Skeletal muscle satellite cell (primary cell): ENCODE results near the gene CIT.
"Not testable (repeated sequence)": the region's sequence is repeated elsewhere in the genome, so short reads cannot be mapped to it uniquely, and the experiment has no call there.

Experiments used
- H3K27me3 ChIP-seq: 2 replicates; pipeline ENCODE4 v1.7.0; 2013; ENCODE audit warnings: low read length; ENCODE audit not compliant: control insufficient read depth, insufficient read depth
- H3K36me3 ChIP-seq: 2 replicates; pipeline ENCODE4 v1.7.0; 2013; ENCODE audit warnings: mild to moderate bottlenecking, control low read depth, low read length; ENCODE audit not compliant: insufficient read depth
- H3K4me1 ChIP-seq: 2 replicates; pipeline ENCODE4 v1.7.0; 2013; ENCODE audit warnings: low read length; ENCODE audit not compliant: control insufficient read depth, insufficient read depth
- H3K4me2 ChIP-seq: 2 replicates; pipeline ENCODE4 v1.7.0; 2013; ENCODE audit warnings: mild to moderate bottlenecking, low read length
- H3K4me3 ChIP-seq: 2 replicates; pipeline ENCODE4 v1.7.0; 2013; ENCODE audit warnings: low read length
- H3K9ac ChIP-seq: 2 replicates; pipeline ENCODE4 v1.7.0; 2013; ENCODE audit warnings: mild to moderate bottlenecking, low read depth, low read length, moderate library complexity
- H3K9me3 ChIP-seq: replicated peaks from 2 replicates; pipeline ENCODE4 v1.7.0; 2013; ENCODE audit warnings: mild to moderate bottlenecking, control low read depth, low read length

Gene CIT

GRCh38 chr12:119660076-119660475, 217.0 kb downstream of the CIT start:
- no peaks in the 10 kb centered on the region for H3K9me3 ChIP-seq
- no peak overlapping the region for H3K4me2 ChIP-seq
- H3K4me1 ChIP-seq = no peaks in the 10 kb centered on the region
- H3K4me3 ChIP-seq = no peak overlapping the region
- H3K9ac ChIP-seq = no peak overlapping the region
- H3K36me3 ChIP-seq = no peaks in the 10 kb centered on the region
- H3K27me3 ChIP-seq = no peaks in the 10 kb centered on the region

GRCh38 chr12:119659289-119659897, 217.7 kb downstream of the CIT start:
- Histone ChIP-seq H3K9ac (no peak overlapping the region), H3K4me2 (no peak overlapping the region), H3K27me3 (no peaks in the 10 kb centered on the region), H3K4me1 (no peaks in the 10 kb centered on the region), H3K4me3 (no peak overlapping the region), H3K36me3 (no peaks in the 10 kb centered on the region), H3K9me3 (no peaks in the 10 kb centered on the region)

GRCh38 chr12:119658166-119658565, 219.0 kb downstream of the CIT start:
- not testable (repeated sequence) for H3K4me1 ChIP-seq, H3K4me3 ChIP-seq, H3K36me3 ChIP-seq, H3K9ac ChIP-seq, H3K27me3 ChIP-seq, H3K9me3 ChIP-seq, H3K4me2 ChIP-seq

GRCh38 chr12:119657001-119657400, 220.1 kb downstream of the CIT start:
- not testable (repeated sequence) for H3K4me2 ChIP-seq, H3K27me3 ChIP-seq, H3K9ac ChIP-seq, H3K4me3 ChIP-seq, H3K36me3 ChIP-seq, H3K9me3 ChIP-seq, H3K4me1 ChIP-seq

GRCh38 chr12:119652665-119653064, 224.5 kb downstream of the CIT start:
- Histone ChIP-seq H3K36me3 (no peaks in the 10 kb centered on the region), H3K4me2 (no peak overlapping the region), H3K4me1 (no peaks in the 10 kb centered on the region), H3K27me3 (no peaks in the 10 kb centered on the region), H3K9ac (no peak overlapping the region), H3K4me3 (no peak overlapping the region), H3K9me3 (no peaks in the 10 kb centered on the region)

- Histone ChIP-seq H3K4me3 (no peak overlapping the region), H3K9me3 (no peaks in the 10 kb centered on the region), H3K4me1 (no peaks in the 10 kb centered on the region), H3K4me2 (no peak overlapping the region), H3K9ac (no peak overlapping the region), H3K36me3 (no peaks in the 10 kb centered on the region), H3K27me3 (no peaks in the 10 kb centered on the region)
Measured at GRCh38 chr12:119649202-119649808, 227.8 kb downstream of the CIT start.

- no peak overlapping the region for H3K4me2 ChIP-seq
- H3K9me3 ChIP-seq = no peaks in the 10 kb centered on the region
- no peak overlapping the region for H3K9ac ChIP-seq
- H3K4me1 ChIP-seq = no peaks in the 10 kb centered on the region
- no peaks in the 10 kb centered on the region for H3K27me3 ChIP-seq
- H3K4me3 ChIP-seq = no peak overlapping the region
- peaks cover 15% of the 10 kb centered on the region for H3K36me3 ChIP-seq
Measured at GRCh38 chr12:119645535-119646059, 231.5 kb downstream of the CIT start.

- peaks cover 19% of the 10 kb centered on the region for H3K36me3 ChIP-seq
- H3K9ac ChIP-seq = no peak overlapping the region
- no peaks in the 10 kb centered on the region for H3K9me3 ChIP-seq
- H3K4me1 ChIP-seq = no peaks in the 10 kb centered on the region
- no peak overlapping the region for H3K4me2 ChIP-seq
- no peak overlapping the region for H3K4me3 ChIP-seq
- H3K27me3 ChIP-seq = no peaks in the 10 kb centered on the region
Measured at GRCh38 chr12:119644930-119645329, 232.2 kb downstream of the CIT start.

- H3K9ac ChIP-seq = no peak overlapping the region
- no peaks in the 10 kb centered on the region for H3K27me3 ChIP-seq
- H3K4me3 ChIP-seq = no peak overlapping the region
- no peaks in the 10 kb centered on the region for H3K4me1 ChIP-seq
- H3K36me3 ChIP-seq = peaks cover 24% of the 10 kb centered on the region
- H3K4me2 ChIP-seq = no peak overlapping the region
- no peaks in the 10 kb centered on the region for H3K9me3 ChIP-seq
Measured at GRCh38 chr12:119642986-119643385, 234.1 kb downstream of the CIT start.
